ENCODE data around the gene PDZRN3. TPM values are rescaled to one million over a fixed set of nuclear protein-coding genes. Genes with fewer than 3 reads are reported as not detected.

The PDZRN3 gene
- total RNA-seq, 1 donor from 2014 or later: 1.3 TPM

- no peaks in the 10 kb centered on the region for H3K36me3 Mint-ChIP-seq (ENCODE audit: low read depth, unreplicated experiment)
- TF ChIP-seq CTCF (IDR thresholded peaks at IDR 0.05; ENCODE audit: unreplicated experiment): no peak
- DNase-seq (ENCODE audit: low spot score): no peak
- H3K27me3 Mint-ChIP-seq (ENCODE audit: unreplicated experiment): no peaks in the 10 kb centered on the region
- no peak overlapping the region for H3K4me3 Mint-ChIP-seq (ENCODE audit: unreplicated experiment)
- no peaks in the 10 kb centered on the region for H3K4me1 Mint-ChIP-seq (ENCODE audit: unreplicated experiment)
- no peaks in the 10 kb centered on the region for H3K9me3 Mint-ChIP-seq (ENCODE audit: unreplicated experiment)
- H3K27ac Mint-ChIP-seq (ENCODE audit: unreplicated experiment): no peak overlapping the region
Observed at GRCh38 chr3:73665286-73665685, 40.5 kb upstream of the PDZRN3 start.

GRCh38 chr3:73664389-73664788, 39.6 kb upstream of the PDZRN3 start:
- no peak overlapping the region for H3K4me3 Mint-ChIP-seq (ENCODE audit: unreplicated experiment)

GRCh38 chr3:73663495-73663894, 38.8 kb upstream of the PDZRN3 start:
- no peaks in the 10 kb centered on the region for H3K4me1 Mint-ChIP-seq (ENCODE audit: unreplicated experiment)
- H3K9me3 Mint-ChIP-seq (ENCODE audit: unreplicated experiment): no peaks in the 10 kb centered on the region
- TF ChIP-seq CTCF (IDR thresholded peaks at IDR 0.05; ENCODE audit: unreplicated experiment): no peak
- no peak for DNase-seq (ENCODE audit: low spot score)
- no peak overlapping the region for H3K27ac Mint-ChIP-seq (ENCODE audit: unreplicated experiment)
- no peaks in the 10 kb centered on the region for H3K27me3 Mint-ChIP-seq (ENCODE audit: unreplicated experiment)
- H3K36me3 Mint-ChIP-seq (ENCODE audit: low read depth, unreplicated experiment): no peaks in the 10 kb centered on the region
- no peak overlapping the region for H3K4me3 Mint-ChIP-seq (ENCODE audit: unreplicated experiment)

More at GRCh38 chr3:73664389-73664788, 39.6 kb upstream of the PDZRN3 start:
- Mint-ChIP-seq H3K4me1 (ENCODE audit: unreplicated experiment) (no peaks in the 10 kb centered on the region), H3K27me3 (ENCODE audit: unreplicated experiment) (no peaks in the 10 kb centered on the region), H3K27ac (ENCODE audit: unreplicated experiment) (no peak overlapping the region), H3K9me3 (ENCODE audit: unreplicated experiment) (no peaks in the 10 kb centered on the region), H3K36me3 (ENCODE audit: low read depth, unreplicated experiment) (no peaks in the 10 kb centered on the region)
- TF ChIP-seq CTCF (IDR thresholded peaks at IDR 0.05; ENCODE audit: unreplicated experiment): no peak
- no peak for DNase-seq (ENCODE audit: low spot score)

- Mint-ChIP-seq H3K4me1 (ENCODE audit: unreplicated experiment) (no peaks in the 10 kb centered on the region), H3K27me3 (ENCODE audit: unreplicated experiment) (no peaks in the 10 kb centered on the region)
Observed at GRCh38 chr3:73661265-73661664, 36.5 kb upstream of the PDZRN3 start.

GRCh38 chr3:73658227-73658626, 33.5 kb upstream of the PDZRN3 start:
- Mint-ChIP-seq H3K4me1 (ENCODE audit: unreplicated experiment) (no peaks in the 10 kb centered on the region), H3K27ac (ENCODE audit: unreplicated experiment) (no peak overlapping the region), H3K27me3 (ENCODE audit: unreplicated experiment) (no peaks in the 10 kb centered on the region), H3K36me3 (ENCODE audit: low read depth, unreplicated experiment) (no peaks in the 10 kb centered on the region), H3K4me3 (ENCODE audit: unreplicated experiment) (no peak overlapping the region), H3K9me3 (ENCODE audit: unreplicated experiment) (no peaks in the 10 kb centered on the region)
- no peak for TF ChIP-seq CTCF (IDR thresholded peaks at IDR 0.05; ENCODE audit: unreplicated experiment)
- DNase-seq (ENCODE audit: low spot score): no peak

More at GRCh38 chr3:73661265-73661664, 36.5 kb upstream of the PDZRN3 start:
- H3K36me3 Mint-ChIP-seq (ENCODE audit: low read depth, unreplicated experiment): no peaks in the 10 kb centered on the region
- no peak overlapping the region for H3K27ac Mint-ChIP-seq (ENCODE audit: unreplicated experiment)
- no peak for DNase-seq (ENCODE audit: low spot score)
- H3K4me3 Mint-ChIP-seq (ENCODE audit: unreplicated experiment): no peak overlapping the region
- no peaks in the 10 kb centered on the region for H3K9me3 Mint-ChIP-seq (ENCODE audit: unreplicated experiment)
- no peak for TF ChIP-seq CTCF (IDR thresholded peaks at IDR 0.05; ENCODE audit: unreplicated experiment)
